Measurements from ENCODE around the gene KRT12.
"Not testable (repeated sequence)": the region's sequence is repeated elsewhere in the genome, so short reads cannot be mapped to it uniquely, and the experiment has no call there.

Gene KRT12

DNA sequence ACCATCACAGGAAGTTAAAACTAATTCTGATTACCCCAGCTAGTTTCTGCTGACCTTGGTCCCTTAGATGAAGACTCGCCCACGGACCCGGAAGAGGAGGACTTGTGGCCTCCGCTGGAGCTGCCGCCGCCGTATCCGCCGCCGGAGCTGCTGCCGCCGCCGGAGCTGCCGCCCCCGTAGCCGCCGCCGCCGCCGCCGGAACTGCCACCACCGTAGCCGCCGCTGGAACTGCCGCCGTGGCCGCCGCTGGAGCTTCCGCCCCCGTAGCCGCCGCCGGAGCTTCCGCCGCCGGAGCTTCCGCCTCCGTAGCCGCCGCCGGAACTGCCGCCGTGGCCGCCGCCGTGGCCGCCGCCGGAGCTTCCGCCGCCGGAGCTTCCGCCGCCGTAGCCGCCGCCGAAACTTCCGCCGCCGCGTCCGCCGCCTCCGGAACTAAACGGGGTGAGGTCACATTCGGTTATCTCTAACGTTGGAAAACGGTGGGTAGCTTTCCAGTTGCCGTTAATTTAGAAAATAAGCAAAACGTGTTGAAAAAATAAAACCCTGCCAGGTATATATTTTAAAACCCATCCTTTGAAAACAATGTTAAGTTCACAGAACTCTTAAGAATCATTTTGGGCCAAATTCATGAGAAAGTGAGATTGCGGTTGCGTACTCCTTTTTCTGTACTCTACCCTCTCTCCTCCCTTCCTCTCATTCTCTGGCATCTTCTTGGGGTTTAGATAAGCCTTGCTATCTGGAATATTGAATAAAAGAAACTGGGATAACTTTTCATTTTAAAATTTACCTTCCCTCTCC, 48.1 kb downstream of the KRT12 start:
- peak; percentile 90 for ATAC-seq

DNA sequence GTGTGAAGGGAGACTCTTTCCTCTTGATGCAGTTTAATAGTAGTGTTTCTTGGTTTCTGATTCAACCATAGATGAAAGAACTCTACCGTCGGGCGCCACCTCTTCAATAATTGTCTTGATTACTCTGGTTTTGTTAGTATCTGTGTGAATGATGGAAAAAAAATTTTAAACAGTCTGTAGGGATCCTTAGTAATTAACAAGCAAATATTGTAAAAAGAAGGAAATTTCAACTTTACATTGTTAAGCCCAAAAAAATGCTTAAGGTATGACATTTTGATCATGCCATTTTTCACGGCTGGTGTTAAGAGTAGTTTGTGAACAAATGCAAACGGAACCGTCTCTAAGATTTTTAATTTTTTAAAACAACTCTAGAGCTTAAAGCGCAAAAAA, 48.7 kb downstream of the KRT12 start:
- Mint-ChIP-seq H3K4me1 (peaks cover 20% of the 10 kb centered on the region), H3K27ac (peak overlapping the region; percentile 91), H3K27me3 (peaks cover 18% of the 10 kb centered on the region), H3K4me3 (peak overlapping the region; percentile 85), H3K36me3 (peaks cover 32% of the 10 kb centered on the region), H3K9me3 (peaks cover 5% of the 10 kb centered on the region)
- no peak for ATAC-seq

More for the DNA sequence above, 48.1 kb downstream of the KRT12 start:
- Mint-ChIP-seq H3K27me3 (peaks cover 12% of the 10 kb centered on the region), H3K4me3 (peak overlapping the region; percentile 85), H3K36me3 (peaks cover 34% of the 10 kb centered on the region), H3K27ac (peak overlapping the region; percentile 91), H3K9me3 (peaks cover 5% of the 10 kb centered on the region), H3K4me1 (peaks cover 20% of the 10 kb centered on the region)

DNA sequence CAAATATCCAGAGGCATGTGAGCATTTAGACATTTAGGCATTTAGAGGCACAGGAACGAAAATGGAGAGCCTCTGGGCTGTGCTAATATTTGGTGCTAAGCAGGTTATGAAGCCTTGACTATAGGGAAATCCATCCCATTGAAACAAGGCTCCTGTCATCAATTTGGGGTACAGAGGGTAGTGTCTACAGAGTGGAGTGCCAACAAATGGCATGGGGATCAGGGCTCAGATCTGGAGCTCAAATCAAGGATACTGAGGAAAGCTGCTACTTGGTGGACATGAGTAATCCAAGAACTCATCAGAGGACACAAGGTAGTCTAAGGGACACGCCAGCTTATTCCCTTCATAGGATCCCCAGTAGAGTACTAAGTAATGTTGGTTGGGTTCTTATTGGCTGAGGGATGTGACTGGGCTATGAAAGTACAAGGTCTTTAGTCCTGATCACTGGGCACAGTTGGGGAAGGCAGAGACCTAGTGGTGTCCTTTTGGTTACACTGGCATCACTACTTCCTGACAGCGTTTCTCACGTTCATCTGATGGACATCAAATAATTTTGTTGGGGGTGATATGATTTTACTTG, 49.8 kb downstream of the KRT12 start:
- H3K27ac Mint-ChIP-seq: no peak overlapping the region
- H3K4me1 Mint-ChIP-seq: peaks cover 20% of the 10 kb centered on the region
- peaks cover 5% of the 10 kb centered on the region for H3K9me3 Mint-ChIP-seq
- H3K36me3 Mint-ChIP-seq: peaks cover 27% of the 10 kb centered on the region
- H3K4me3 Mint-ChIP-seq: peak overlapping the region; percentile 51
- peaks cover 28% of the 10 kb centered on the region for H3K27me3 Mint-ChIP-seq
- no peak for ATAC-seq

GRCh38 chr17:40816569-40816968, 50.5 kb downstream of the KRT12 start:
- Mint-ChIP-seq H3K36me3 (peaks cover 22% of the 10 kb centered on the region), H3K4me3 (no peak overlapping the region), H3K4me1 (peaks cover 20% of the 10 kb centered on the region), H3K9me3 (peaks cover 5% of the 10 kb centered on the region), H3K27ac (no peak overlapping the region), H3K27me3 (peaks cover 34% of the 10 kb centered on the region)
- ATAC-seq: no peak

GRCh38 chr17:40815381-40815780, 51.6 kb downstream of the KRT12 start:
- no peak overlapping the region for H3K4me3 Mint-ChIP-seq
- peaks cover 22% of the 10 kb centered on the region for H3K36me3 Mint-ChIP-seq
- peaks cover 17% of the 10 kb centered on the region for H3K4me1 Mint-ChIP-seq
- ATAC-seq: no peak
- peaks cover 46% of the 10 kb centered on the region for H3K27me3 Mint-ChIP-seq
- H3K27ac Mint-ChIP-seq: no peak overlapping the region
- H3K9me3 Mint-ChIP-seq: peaks cover 5% of the 10 kb centered on the region

GRCh38 chr17:40814657-40815056, 52.4 kb downstream of the KRT12 start:
- not testable (repeated sequence) for H3K9me3 Mint-ChIP-seq, H3K4me1 Mint-ChIP-seq, H3K27ac Mint-ChIP-seq, ATAC-seq, H3K4me3 Mint-ChIP-seq
- peaks cover 22% of the 10 kb centered on the region for H3K36me3 Mint-ChIP-seq
- H3K27me3 Mint-ChIP-seq: peaks cover 53% of the 10 kb centered on the region

- H3K4me1 Mint-ChIP-seq: peaks cover 6% of the 10 kb centered on the region
- peaks cover 55% of the 10 kb centered on the region for H3K27me3 Mint-ChIP-seq
- H3K4me3 Mint-ChIP-seq: no peak overlapping the region
- H3K36me3 Mint-ChIP-seq: peaks cover 22% of the 10 kb centered on the region
- no peak for ATAC-seq
- H3K27ac Mint-ChIP-seq: no peak overlapping the region
- H3K9me3 Mint-ChIP-seq: peaks cover 5% of the 10 kb centered on the region
Measured at GRCh38 chr17:40813804-40814203, 53.2 kb downstream of the KRT12 start.

- Mint-ChIP-seq H3K36me3 (peaks cover 20% of the 10 kb centered on the region), H3K4me1 (peaks cover 6% of the 10 kb centered on the region), H3K27ac (no peak overlapping the region), H3K27me3 (peaks cover 67% of the 10 kb centered on the region), H3K9me3 (peaks cover 5% of the 10 kb centered on the region), H3K4me3 (no peak overlapping the region)
- ATAC-seq: no peak
Measured at GRCh38 chr17:40812639-40813038, 54.4 kb downstream of the KRT12 start.
